ENCODE measurements around the gene TSNAX.

The TSNAX gene

GRCh38 chr1:231507476-231508355 lies 20.8 kb upstream of the TSNAX start:
- no peak for TF ChIP-seq CTCF (IDR thresholded peaks at IDR 0.05; ENCODE audit: borderline replicate concordance, insufficient read depth, low read depth, low read length)
- H3K4me3 ChIP-seq (ENCODE audit: low read depth, low read length): no peak overlapping the region

- TF ChIP-seq CTCF (IDR thresholded peaks at IDR 0.05; ENCODE audit: borderline replicate concordance, insufficient read depth, low read depth, low read length): no peak
- no peak overlapping the region for H3K4me3 ChIP-seq (ENCODE audit: low read depth, low read length)
Observed at GRCh38 chr1:231508497-231508896, 20.0 kb upstream of the TSNAX start.

- no peak for TF ChIP-seq CTCF (IDR thresholded peaks at IDR 0.05; ENCODE audit: borderline replicate concordance, insufficient read depth, low read depth, low read length)
- no peak overlapping the region for H3K4me3 ChIP-seq (ENCODE audit: low read depth, low read length)
Observed at GRCh38 chr1:231508941-231509340, 19.5 kb upstream of the TSNAX start.

GRCh38 chr1:231512147-231512698 lies 16.2 kb upstream of the TSNAX start:
- H3K4me3 ChIP-seq (ENCODE audit: low read depth, low read length): no peak overlapping the region
- TF ChIP-seq CTCF (IDR thresholded peaks at IDR 0.05; ENCODE audit: borderline replicate concordance, insufficient read depth, low read depth, low read length): no peak

- no peak for TF ChIP-seq CTCF (IDR thresholded peaks at IDR 0.05; ENCODE audit: borderline replicate concordance, insufficient read depth, low read depth, low read length)
- no peak overlapping the region for H3K4me3 ChIP-seq (ENCODE audit: low read depth, low read length)
Observed at GRCh38 chr1:231515748-231516147, 12.7 kb upstream of the TSNAX start.

GRCh38 chr1:231517076-231517475 lies 11.4 kb upstream of the TSNAX start:
- no peak overlapping the region for H3K4me3 ChIP-seq (ENCODE audit: low read depth, low read length)
- no peak for TF ChIP-seq CTCF (IDR thresholded peaks at IDR 0.05; ENCODE audit: borderline replicate concordance, insufficient read depth, low read depth, low read length)
